ENCODE data around the gene NCKAP5.

DNA sequence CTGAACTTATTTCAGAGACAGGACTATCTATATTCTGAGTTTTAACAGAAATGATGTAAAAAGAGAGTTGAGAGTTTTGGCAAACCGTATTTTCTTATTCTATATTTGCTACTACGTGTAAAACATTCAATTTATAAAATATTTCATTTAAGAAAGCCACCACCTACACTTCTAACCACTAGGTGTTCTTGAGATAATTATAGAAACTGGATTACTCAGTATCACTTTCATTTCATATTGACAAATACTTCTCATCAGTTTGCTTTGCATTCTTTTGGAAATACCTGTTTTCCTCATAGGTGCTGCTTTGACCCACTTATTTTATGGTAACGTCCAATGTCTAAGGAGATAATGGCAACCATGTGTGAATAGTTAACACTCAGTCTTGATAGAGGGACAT, 794.9 kb downstream of the NCKAP5 start:
- TF ChIP-seq, protein P1, sequence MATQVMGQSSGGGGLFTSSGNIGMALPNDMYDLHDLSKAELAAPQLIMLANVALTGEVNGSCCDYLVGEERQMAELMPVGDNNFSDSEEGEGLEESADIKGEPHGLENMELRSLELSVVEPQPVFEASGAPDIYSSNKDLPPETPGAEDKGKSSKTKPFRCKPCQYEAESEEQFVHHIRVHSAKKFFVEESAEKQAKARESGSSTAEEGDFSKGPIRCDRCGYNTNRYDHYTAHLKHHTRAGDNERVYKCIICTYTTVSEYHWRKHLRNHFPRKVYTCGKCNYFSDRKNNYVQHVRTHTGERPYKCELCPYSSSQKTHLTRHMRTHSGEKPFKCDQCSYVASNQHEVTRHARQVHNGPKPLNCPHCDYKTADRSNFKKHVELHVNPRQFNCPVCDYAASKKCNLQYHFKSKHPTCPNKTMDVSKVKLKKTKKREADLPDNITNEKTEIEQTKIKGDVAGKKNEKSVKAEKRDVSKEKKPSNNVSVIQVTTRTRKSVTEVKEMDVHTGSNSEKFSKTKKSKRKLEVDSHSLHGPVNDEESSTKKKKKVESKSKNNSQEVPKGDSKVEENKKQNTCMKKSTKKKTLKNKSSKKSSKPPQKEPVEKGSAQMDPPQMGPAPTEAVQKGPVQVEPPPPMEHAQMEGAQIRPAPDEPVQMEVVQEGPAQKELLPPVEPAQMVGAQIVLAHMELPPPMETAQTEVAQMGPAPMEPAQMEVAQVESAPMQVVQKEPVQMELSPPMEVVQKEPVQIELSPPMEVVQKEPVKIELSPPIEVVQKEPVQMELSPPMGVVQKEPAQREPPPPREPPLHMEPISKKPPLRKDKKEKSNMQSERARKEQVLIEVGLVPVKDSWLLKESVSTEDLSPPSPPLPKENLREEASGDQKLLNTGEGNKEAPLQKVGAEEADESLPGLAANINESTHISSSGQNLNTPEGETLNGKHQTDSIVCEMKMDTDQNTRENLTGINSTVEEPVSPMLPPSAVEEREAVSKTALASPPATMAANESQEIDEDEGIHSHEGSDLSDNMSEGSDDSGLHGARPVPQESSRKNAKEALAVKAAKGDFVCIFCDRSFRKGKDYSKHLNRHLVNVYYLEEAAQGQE (IDR thresholded peaks at IDR 0.05; ENCODE audit: insufficient read depth in 1 of 2, low read depth in 2 of 2, low read length in 2 of 2): no peak
- TF ChIP-seq TAF1 (IDR thresholded peaks at IDR 0.05; ENCODE audit: borderline replicate concordance, insufficient read depth, low read length): no peak
- no peak for TF ChIP-seq SIN3A (IDR thresholded peaks at IDR 0.05; ENCODE audit: borderline replicate concordance, insufficient read depth, low read length)

Measured in PFSK-1 (cell line).